HepG2 (cell line): ENCODE measurements around the gene HSF4. TPM values are rescaled to one million over a fixed set of nuclear protein-coding genes. Genes with fewer than 3 reads are reported as not detected.

Experiments used
- ATAC-seq: fragments of 200-7000 bp; cut with Tn5 transposase; 3 replicates; pipeline ENCODE4 v1.9.1; 2020; ENCODE audit warnings: mild to moderate bottlenecking, moderate library complexity
- BruUV-seq: library from RNA; stranded (reverse); fragments of 400-500 nt; replicated peaks from 2 replicates; lab custom pipeline; 2021; lab: Mats Ljungman, UMichigan
- CTCF ChIA-PET: fragments of 300-600 bp; formaldehyde crosslinking; extraction: SDS; loops from one replicate; lab custom pipeline; 2021; ENCODE audit warnings: low total read pairs, inconsistent platforms, low intra/inter-chr PET ratio; lab: Yijun Ruan, JAX
- POLR2A ChIA-PET: fragments of 350-600 bp; sonication (Branson Sonifier 250); formaldehyde crosslinking; loops from one replicate; lab custom pipeline; 2020; ENCODE audit warnings: antibody characterized with exemption, inconsistent platforms; lab: Yijun Ruan, JAX
- DNase-seq: peaks from one replicate; pipeline ENCODE4 v3.0.0-alpha.2; 2015; ENCODE audit warnings: low spot score
- FAIRE-seq: peaks from 3 replicates; lab custom pipeline; 2011; peaks lifted over from hg19 to GRCh38; lab: Jason Lieb, UNC
- H2AFZ ChIP-seq: one replicate; pipeline ENCODE4 v1.6.1; 2011; ENCODE audit warnings: low read length, inconsistent platforms
- H3K27ac ChIP-seq: fragments of 300-600 bp; 3 replicates; pipeline ENCODE4 v1.8.0; 2011; ENCODE audit warnings: mixed run types, mild to moderate bottlenecking, mixed read lengths, low read length, inconsistent platforms; ENCODE audit not compliant: insufficient read depth; ENCODE audit errors: extremely low read length
- H3K27me3 ChIP-seq, 2 experiments: fragments of 200-600 bp in 1 of 2; 2 replicates in 1 of 2; 3 replicates in 1 of 2; pipeline versions ENCODE4 v1.6.0 to v1.8.0; 2011; ENCODE audit warnings: low read length in 2 of 2, mild to moderate bottlenecking in 2 of 2, moderate library complexity in 2 of 2, inconsistent platforms in 1 of 2; ENCODE audit not compliant: insufficient read depth in 2 of 2, control insufficient read depth in 1 of 2
- H3K36me3 ChIP-seq, 2 experiments: fragments of 200-600 bp in 1 of 2; replicated peaks in 1 of 2; 2 replicates in 1 of 2; 3 replicates in 1 of 2; pipeline versions ENCODE4 v1.5.1 to v1.8.0; 2011; ENCODE audit warnings: low read length in 2 of 2, inconsistent platforms in 1 of 2; ENCODE audit not compliant: insufficient read depth in 2 of 2, control insufficient read depth in 1 of 2
- H3K4me1 ChIP-seq: 2 replicates; pipeline ENCODE4 v1.5.1; 2012; ENCODE audit warnings: low read length, inconsistent platforms; ENCODE audit not compliant: insufficient read depth
- H3K4me2 ChIP-seq: 2 replicates; pipeline ENCODE4 v1.6.0; 2011; ENCODE audit warnings: low read depth, low read length, inconsistent platforms
- H3K4me3 ChIP-seq, 3 experiments: fragments of 200-600 bp in 1 of 3; sonication (generic), shearing (Covaris generic) in 1 of 3; replicated peaks in 1 of 3; 2 replicates each; pipeline ENCODE4 v1.5.1; 2011 to 2016; ENCODE audit warnings: low read length in 3 of 3, inconsistent platforms in 2 of 3, low read depth in 2 of 3, mild to moderate bottlenecking in 2 of 3, control low read depth in 1 of 3, mixed read lengths in 1 of 3; ENCODE audit not compliant: insufficient read depth in 1 of 3
- H3K79me2 ChIP-seq: one replicate; pipeline ENCODE4 v1.6.1; 2011; ENCODE audit warnings: low read length, inconsistent platforms; ENCODE audit not compliant: insufficient read depth
- H3K9ac ChIP-seq: 2 replicates; pipeline ENCODE4 v1.6.0; 2011; ENCODE audit warnings: mild to moderate bottlenecking, low read depth, low read length, inconsistent platforms; ENCODE audit not compliant: insufficient read depth
- H3K9me3 ChIP-seq: 2 replicates; pipeline ENCODE4 v1.5.1; 2012; ENCODE audit warnings: mild to moderate bottlenecking, low read length
- H4K20me1 ChIP-seq: 2 replicates; pipeline ENCODE4 v1.6.0; 2011; ENCODE audit warnings: inconsistent platforms, mild to moderate bottlenecking, low read length, moderate library complexity; ENCODE audit not compliant: insufficient read depth
- KIAA2018 ChIP-seq: sonication (generic); formaldehyde crosslinking; IDR thresholded peaks from 2 replicates; pipeline ENCODE4 v1.5.0; 2020; ENCODE audit warnings: mild to moderate bottlenecking, missing genetic modification reagents, borderline replicate concordance
- KMT2B ChIP-seq: IDR thresholded peaks from 2 replicates; pipeline ENCODE4 v1.6.1; 2016; ENCODE audit warnings: missing genetic modification reagents, missing compliant biosample characterization
- ZNF574 ChIP-seq: sonication (generic); formaldehyde crosslinking; IDR thresholded peaks from 2 replicates; pipeline ENCODE4 v1.4.0; 2020; ENCODE audit warnings: missing genetic modification reagents
- ZNF577 ChIP-seq: sonication (generic); formaldehyde crosslinking; IDR thresholded peaks from 2 replicates; pipeline ENCODE4 v1.4.0; 2020; ENCODE audit warnings: mild to moderate bottlenecking, low read depth, missing genetic modification reagents, borderline replicate concordance
- WGBS: methylation state at CpG from one replicate; pipeline ENCODE4 v1.1.6; 2017; ENCODE audit warnings: low lambda C conversion rate; 5-methylcytosine and 5-hydroxymethylcytosine counted together
- in situ Hi-C: cut with HindIII; loops from 2 replicates; pipeline ENCODE4 v1.10.0; 2017; ENCODE audit warnings: low pct_unique_long_range_greater_than_20kb; ENCODE audit not compliant: extremely low pct_ligation_motif_present
- intact Hi-C: fragments of 100-400 bp; cut with micrococcal nuclease; formaldehyde crosslinking; loops from one replicate; pipeline ENCODE4 v1.10.0; 2022; ENCODE audit not compliant: unreplicated experiment
- polyA plus RNA-seq, 8 experiments: library from polyadenylated mRNA; depleted of rRNA in 3 of 8; stranded (reverse) in 7 of 8; unstranded in 1 of 8; fragments of >200 nt; fragmentation: Illumina TruSeq in 4 of 8; extraction: Trizol in 4 of 8; gene quantifications; 2 replicates each; pipeline versions ENCODE4 v1.2.1 to v1.2.3, GENCODE V29; 2011 to 2016; ENCODE audit warnings: low read depth in 4 of 8, missing spikeins in 1 of 8, mixed read lengths in 1 of 8; ENCODE audit not compliant: insufficient read depth in 1 of 8
- total RNA-seq, 5 experiments: library from RNA; depleted of rRNA; stranded (reverse); fragments of >200 nt; fragmentation: Illumina TruSeq; extraction: Trizol; gene quantifications; 2 replicates each; pipeline ENCODE4 v1.2.3, GENCODE V29; 2016; ENCODE audit warnings: low read depth in 1 of 5
- TF ChIP-seq, protein P1 (sequence below): sonication (generic); formaldehyde crosslinking; IDR thresholded peaks from 2 replicates; pipeline ENCODE4 v1.5.0; 2020; ENCODE audit warnings: missing genetic modification reagents
- TF ChIP-seq, protein P2 (sequence below): sonication (generic); formaldehyde crosslinking; IDR thresholded peaks from 2 replicates; pipeline ENCODE4 v1.4.0; 2020; ENCODE audit warnings: mild to moderate bottlenecking, missing genetic modification reagents

The HSF4 gene
- total and polyA plus RNA-seq, 2 of the 13 experiments (the other 11 are each of a cell fraction or from before 2014, with no cell fraction given), result 3.5 to 16.9 TPM

- Histone ChIP-seq H4K20me1 (peaks cover 9% of the 10 kb centered on the region; the same call in 1 of the 2 replicates), H3K79me2 (no peaks in the 10 kb centered on the region), H3K27me3 (no peaks in the 10 kb centered on the region; a peak in 1 of 5 replicates), H2AFZ (no peak overlapping the region), H3K9me3 (no peaks in the 10 kb centered on the region), H3K9ac (no peak overlapping the region), H3K4me1 (peaks cover 18% of the 10 kb centered on the region), H3K4me2 (no peak overlapping the region), H3K4me3 (no peak overlapping the region), H3K36me3 (peaks cover 40 to 58% of the 10 kb centered on the region in 2 experiments), H3K27ac (no peak overlapping the region)
- in situ Hi-C loops, result no loop called here
- TF ChIP-seq KIAA2018 (CRISPR knock-in tag) (no peak), ZNF577 (CRISPR knock-in tag) (no peak), ZNF574 (CRISPR knock-in tag) (no peak), KMT2B (no peak)
- TF ChIP-seq, protein P1, sequence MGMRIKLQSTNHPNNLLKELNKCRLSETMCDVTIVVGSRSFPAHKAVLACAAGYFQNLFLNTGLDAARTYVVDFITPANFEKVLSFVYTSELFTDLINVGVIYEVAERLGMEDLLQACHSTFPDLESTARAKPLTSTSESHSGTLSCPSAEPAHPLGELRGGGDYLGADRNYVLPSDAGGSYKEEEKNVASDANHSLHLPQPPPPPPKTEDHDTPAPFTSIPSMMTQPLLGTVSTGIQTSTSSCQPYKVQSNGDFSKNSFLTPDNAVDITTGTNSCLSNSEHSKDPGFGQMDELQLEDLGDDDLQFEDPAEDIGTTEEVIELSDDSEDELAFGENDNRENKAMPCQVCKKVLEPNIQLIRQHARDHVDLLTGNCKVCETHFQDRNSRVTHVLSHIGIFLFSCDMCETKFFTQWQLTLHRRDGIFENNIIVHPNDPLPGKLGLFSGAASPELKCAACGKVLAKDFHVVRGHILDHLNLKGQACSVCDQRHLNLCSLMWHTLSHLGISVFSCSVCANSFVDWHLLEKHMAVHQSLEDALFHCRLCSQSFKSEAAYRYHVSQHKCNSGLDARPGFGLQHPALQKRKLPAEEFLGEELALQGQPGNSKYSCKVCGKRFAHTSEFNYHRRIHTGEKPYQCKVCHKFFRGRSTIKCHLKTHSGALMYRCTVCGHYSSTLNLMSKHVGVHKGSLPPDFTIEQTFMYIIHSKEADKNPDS (CRISPR knock-in tag), result no peak
- TF ChIP-seq, protein P2, sequence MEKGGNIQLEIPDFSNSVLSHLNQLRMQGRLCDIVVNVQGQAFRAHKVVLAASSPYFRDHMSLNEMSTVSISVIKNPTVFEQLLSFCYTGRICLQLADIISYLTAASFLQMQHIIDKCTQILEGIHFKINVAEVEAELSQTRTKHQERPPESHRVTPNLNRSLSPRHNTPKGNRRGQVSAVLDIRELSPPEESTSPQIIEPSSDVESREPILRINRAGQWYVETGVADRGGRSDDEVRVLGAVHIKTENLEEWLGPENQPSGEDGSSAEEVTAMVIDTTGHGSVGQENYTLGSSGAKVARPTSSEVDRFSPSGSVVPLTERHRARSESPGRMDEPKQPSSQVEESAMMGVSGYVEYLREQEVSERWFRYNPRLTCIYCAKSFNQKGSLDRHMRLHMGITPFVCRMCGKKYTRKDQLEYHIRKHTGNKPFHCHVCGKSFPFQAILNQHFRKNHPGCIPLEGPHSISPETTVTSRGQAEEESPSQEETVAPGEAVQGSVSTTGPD (CRISPR knock-in tag), result no peak
- ChIA-PET POLR2A (interaction anchor here (1.7 to 4.1 kb wide), 2 partner anchors 12 to 36 kb away, joined by 13 to 19 read pairs; partner anchors contain the start of genes FBXL8 and TRADD), CTCF (no interaction called here)
- FAIRE-seq (no peak), ATAC-seq (no peak), DNase-seq (no peak)
- WGBS, result 92% methylated on average over 2 of the region's 2 CpGs
- intact Hi-C loops, result no loop called here
- BruUV-seq, result TSS peak; percentile 54
These were observed 16.3 kb upstream of the HSF4 start for GRCh38 chr16:67148221-67148620.
